ENCODE results near the gene DOCK10. TPM values are rescaled to one million over a fixed set of nuclear protein-coding genes. Genes with fewer than 3 reads are reported as not detected.
A peak's percentile ranks its signal among the peaks of the same experiment; 100 is the strongest.

The DOCK10 gene
- total RNA-seq, 2 donors from 2014 or later: 185 to 233 TPM

DNA sequence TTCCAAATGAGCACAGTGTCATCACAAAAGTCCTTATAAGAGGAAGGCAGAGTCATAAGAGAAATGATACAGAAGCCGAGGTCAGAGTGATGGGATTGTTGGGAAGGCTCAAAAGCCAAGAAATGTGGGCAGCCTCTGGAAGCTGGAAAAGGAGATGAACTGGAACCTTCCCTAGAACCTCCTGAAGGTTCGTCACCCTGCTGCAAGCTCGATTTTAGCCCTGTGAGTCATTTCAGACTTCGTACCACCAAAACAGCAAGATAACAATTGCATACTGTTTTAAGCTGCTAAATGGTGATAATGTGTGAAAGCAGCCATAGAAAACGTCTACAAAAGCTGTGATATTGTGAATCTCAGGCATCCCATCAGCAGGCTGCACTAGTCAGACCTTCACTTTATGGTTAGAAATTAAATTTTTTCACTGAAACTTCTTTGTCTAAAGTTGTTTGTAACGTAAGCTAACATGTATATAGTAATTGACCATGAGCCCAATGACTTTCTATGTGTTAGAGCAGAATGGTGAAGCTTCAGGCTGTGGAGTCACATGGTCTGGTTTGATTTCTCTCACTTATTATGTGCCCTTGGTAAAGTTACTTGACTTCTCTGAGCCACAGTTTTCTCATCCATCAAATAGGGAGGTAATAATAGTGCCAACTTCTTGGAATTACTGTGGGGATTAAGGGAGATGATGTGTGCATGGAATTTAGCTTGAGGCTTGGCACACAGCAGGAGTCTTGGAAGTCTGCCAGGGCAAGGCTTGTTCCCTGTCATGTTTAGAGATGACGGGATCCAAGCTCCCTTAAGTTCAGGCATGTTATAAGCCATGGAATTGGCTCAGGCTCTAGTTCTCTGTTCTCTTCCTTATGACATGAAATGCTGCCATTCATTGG, 194.1 kb downstream of the DOCK10 start:
- peaks cover 7% of the 10 kb centered on the region for H3K4me1 Mint-ChIP-seq
- H3K4me3 Mint-ChIP-seq: no peak overlapping the region
- peaks cover 10% of the 10 kb centered on the region for H3K36me3 Mint-ChIP-seq (ENCODE audit: low read depth)
- DNase-seq (no peak), ATAC-seq (no peak)
- H3K9me3 ChIP-seq (ENCODE audit: control insufficient read depth, low read length, poor library complexity, severe bottlenecking): no peaks in the 10 kb centered on the region
- no peak overlapping the region for H3K27ac Mint-ChIP-seq
- no peaks in the 10 kb centered on the region for H3K27me3 Mint-ChIP-seq

DNA sequence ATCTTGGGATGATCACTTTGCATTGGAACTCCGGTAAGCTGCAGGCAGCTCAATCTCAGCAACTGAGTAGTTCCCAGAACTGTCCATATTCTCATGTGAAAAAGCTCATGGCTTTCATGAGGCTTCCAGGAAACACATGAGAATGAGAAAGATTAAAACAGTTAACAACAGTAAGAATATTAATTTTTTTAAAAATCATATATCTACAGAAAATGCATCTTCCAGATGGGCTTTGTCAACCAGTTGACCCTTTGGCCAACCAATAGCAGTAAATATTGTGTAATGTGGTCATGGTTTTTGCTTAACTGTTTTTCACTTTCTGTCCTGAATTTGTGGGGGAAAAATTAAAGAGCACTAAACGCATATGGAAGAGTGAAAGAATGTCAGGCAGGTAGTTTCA, 194.9 kb downstream of the DOCK10 start:
- ATAC-seq (no peak), DNase-seq (no peak)
- H3K27me3 Mint-ChIP-seq: no peaks in the 10 kb centered on the region
- peaks cover 15% of the 10 kb centered on the region for H3K36me3 Mint-ChIP-seq (ENCODE audit: low read depth)
- H3K4me1 Mint-ChIP-seq: peaks cover 8% of the 10 kb centered on the region
- H3K4me3 Mint-ChIP-seq: no peak overlapping the region
- no peaks in the 10 kb centered on the region for H3K9me3 ChIP-seq (ENCODE audit: control insufficient read depth, low read length, poor library complexity, severe bottlenecking)
- no peak overlapping the region for H3K27ac Mint-ChIP-seq

DNA sequence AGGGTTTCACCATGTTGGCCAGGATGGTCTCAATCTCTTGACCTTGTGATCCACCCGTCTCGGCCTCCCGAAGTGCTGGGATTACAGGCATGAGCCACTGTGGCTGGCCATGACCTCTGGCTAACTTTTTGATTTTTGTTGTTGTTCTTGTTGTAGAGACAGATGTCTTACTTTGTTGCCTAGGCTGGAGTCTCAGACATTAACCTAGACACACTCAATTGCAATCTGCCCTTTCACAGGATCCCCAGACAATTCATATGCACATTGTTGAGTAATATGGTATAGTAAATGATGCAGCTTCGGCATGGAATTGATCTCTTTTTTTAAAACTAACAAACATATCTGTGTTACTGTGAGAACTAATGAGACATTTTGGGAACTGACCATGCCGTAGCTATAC, 195.6 kb downstream of the DOCK10 start:
- ATAC-seq (no peak), DNase-seq (no peak)
- peaks cover 8% of the 10 kb centered on the region for H3K4me1 Mint-ChIP-seq
- no peaks in the 10 kb centered on the region for H3K27me3 Mint-ChIP-seq
- H3K36me3 Mint-ChIP-seq (ENCODE audit: low read depth): peaks cover 18% of the 10 kb centered on the region
- no peaks in the 10 kb centered on the region for H3K9me3 ChIP-seq (ENCODE audit: control insufficient read depth, low read length, poor library complexity, severe bottlenecking)
- no peak overlapping the region for H3K27ac Mint-ChIP-seq
- no peak overlapping the region for H3K4me3 Mint-ChIP-seq

DNA sequence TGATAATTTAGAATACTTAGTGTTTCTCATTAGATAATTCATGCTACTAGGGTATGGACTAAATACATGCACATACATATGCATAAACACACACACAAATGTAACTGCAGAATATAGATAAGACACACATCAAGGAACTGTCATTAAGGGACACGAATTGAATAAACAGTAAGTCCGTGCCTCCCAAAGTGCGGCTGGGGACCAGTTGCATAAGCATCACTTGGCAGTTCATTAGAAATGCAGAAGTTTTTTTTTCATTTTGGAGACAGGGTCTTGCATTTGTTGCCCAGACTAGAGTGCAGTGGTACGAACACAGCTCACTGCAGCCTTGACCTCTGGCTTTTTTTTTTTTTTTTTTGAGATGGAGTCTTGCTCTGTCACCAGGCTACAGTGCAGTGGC, 196.1 kb downstream of the DOCK10 start:
- DNase-seq (no peak), ATAC-seq (no peak)
- peaks cover 8% of the 10 kb centered on the region for H3K4me1 Mint-ChIP-seq
- H3K27me3 Mint-ChIP-seq: no peaks in the 10 kb centered on the region
- H3K27ac Mint-ChIP-seq: peak overlapping the region; percentile 11
- H3K9me3 ChIP-seq (ENCODE audit: control insufficient read depth, low read length, poor library complexity, severe bottlenecking): no peaks in the 10 kb centered on the region
- H3K36me3 Mint-ChIP-seq (ENCODE audit: low read depth): peaks cover 18% of the 10 kb centered on the region
- no peak overlapping the region for H3K4me3 Mint-ChIP-seq

DNA sequence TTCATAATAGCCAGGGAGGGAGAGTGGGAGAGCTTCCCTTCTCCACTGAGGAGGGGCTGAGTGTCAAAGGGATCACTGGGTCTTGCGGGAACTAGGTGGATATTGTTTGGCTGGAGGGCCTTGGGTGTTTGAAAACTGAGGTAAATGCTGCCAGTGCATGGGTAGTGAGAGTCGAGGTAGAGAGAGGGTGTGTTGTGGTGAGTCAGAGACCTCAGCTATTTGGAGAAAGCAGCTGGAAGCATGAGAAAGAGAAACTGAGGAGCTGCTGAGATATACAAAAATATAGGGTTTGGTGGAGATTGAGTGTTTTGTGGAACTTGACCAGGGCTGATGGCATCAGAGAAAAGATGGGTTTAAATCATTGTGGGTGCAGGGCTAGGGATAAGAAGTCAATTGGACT, 199.1 kb downstream of the DOCK10 start:
- Mint-ChIP-seq H3K27ac (peak overlapping the region; percentile 67), H3K27me3 (no peaks in the 10 kb centered on the region), H3K36me3 (ENCODE audit: low read depth) (peaks cover 24% of the 10 kb centered on the region), H3K4me3 (no peak overlapping the region), H3K4me1 (peaks cover 6% of the 10 kb centered on the region)
- no peaks in the 10 kb centered on the region for H3K9me3 ChIP-seq (ENCODE audit: control insufficient read depth, low read length, poor library complexity, severe bottlenecking)
- no peak for DNase-seq
- ATAC-seq: no peak

DNA sequence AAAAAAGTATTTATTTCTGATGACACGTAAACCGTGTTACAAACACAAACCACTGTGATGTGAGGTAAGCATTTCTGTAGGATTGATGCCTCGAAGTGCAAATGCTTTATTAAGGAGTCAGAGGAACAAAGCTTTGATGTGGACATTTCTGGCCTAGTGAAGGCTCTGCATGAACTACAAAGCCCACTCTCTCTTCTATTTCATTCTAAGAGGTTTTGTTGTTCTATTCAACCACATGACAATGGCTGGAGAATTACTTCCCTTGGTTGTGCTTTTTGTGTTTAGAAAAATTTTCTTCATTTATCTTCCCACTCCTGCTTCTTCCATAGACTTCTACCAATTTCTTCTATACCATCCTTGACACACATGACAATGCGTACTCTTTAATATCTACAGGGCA, 200.4 kb downstream of the DOCK10 start:
- no peak for DNase-seq
- Mint-ChIP-seq H3K27me3 (no peaks in the 10 kb centered on the region), H3K4me1 (peaks cover 3% of the 10 kb centered on the region), H3K36me3 (ENCODE audit: low read depth) (peaks cover 20% of the 10 kb centered on the region), H3K4me3 (no peak overlapping the region), H3K27ac (no peak overlapping the region)
- ATAC-seq: no peak
- H3K9me3 ChIP-seq (ENCODE audit: control insufficient read depth, low read length, poor library complexity, severe bottlenecking): no peaks in the 10 kb centered on the region

DNA sequence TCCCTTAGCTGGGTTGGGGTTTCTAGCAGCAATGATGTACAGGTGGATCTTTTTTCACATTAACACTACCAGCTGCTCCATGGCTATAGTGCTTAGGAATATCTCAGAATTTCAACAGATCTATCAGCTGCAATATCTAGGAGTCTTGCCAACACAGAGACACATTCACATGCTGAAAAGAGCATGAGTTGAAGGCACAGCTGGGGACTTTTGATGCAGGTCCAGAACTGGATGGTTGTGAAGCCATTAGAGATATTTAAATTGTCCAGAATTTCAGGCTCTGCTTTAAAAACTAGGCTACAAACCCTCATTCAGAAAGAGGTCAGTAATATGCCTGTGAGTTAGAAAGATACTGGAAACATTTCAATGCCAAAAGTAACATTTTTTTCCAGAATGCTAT, 203.9 kb downstream of the DOCK10 start:
- H3K27me3 Mint-ChIP-seq: no peaks in the 10 kb centered on the region
- no peaks in the 10 kb centered on the region for H3K9me3 ChIP-seq (ENCODE audit: control insufficient read depth, low read length, poor library complexity, severe bottlenecking)
- no peak overlapping the region for H3K4me3 Mint-ChIP-seq
- peaks cover 5% of the 10 kb centered on the region for H3K4me1 Mint-ChIP-seq
- peaks cover 20% of the 10 kb centered on the region for H3K36me3 Mint-ChIP-seq (ENCODE audit: low read depth)
- ATAC-seq (no peak), DNase-seq (no peak)
- no peak overlapping the region for H3K27ac Mint-ChIP-seq

DNA sequence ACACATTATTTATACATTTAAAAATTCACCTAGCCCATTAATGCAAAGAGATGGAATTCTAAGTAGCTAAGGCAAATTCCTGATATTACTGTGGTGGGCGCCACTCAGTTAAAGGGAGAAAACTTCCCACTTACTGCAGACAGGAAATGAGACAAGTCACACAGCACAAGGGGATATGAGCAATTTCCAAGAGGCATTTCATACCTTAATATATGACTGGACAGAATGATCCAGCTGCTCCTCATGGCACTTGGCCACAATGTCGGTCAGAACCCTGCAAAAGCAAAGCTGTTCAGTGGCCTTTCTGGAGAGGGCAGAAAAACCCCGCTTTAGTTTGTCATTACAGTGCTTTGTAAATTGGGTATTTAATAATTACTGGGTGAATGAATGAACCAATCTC, 204.7 kb downstream of the DOCK10 start:
- no peak for ATAC-seq
- no peak for DNase-seq
- H3K36me3 Mint-ChIP-seq (ENCODE audit: low read depth): peaks cover 22% of the 10 kb centered on the region
- no peaks in the 10 kb centered on the region for H3K9me3 ChIP-seq (ENCODE audit: control insufficient read depth, low read length, poor library complexity, severe bottlenecking)
- H3K4me1 Mint-ChIP-seq: peaks cover 4% of the 10 kb centered on the region
- H3K27ac Mint-ChIP-seq: no peak overlapping the region
- no peaks in the 10 kb centered on the region for H3K27me3 Mint-ChIP-seq
- no peak overlapping the region for H3K4me3 Mint-ChIP-seq

DNA sequence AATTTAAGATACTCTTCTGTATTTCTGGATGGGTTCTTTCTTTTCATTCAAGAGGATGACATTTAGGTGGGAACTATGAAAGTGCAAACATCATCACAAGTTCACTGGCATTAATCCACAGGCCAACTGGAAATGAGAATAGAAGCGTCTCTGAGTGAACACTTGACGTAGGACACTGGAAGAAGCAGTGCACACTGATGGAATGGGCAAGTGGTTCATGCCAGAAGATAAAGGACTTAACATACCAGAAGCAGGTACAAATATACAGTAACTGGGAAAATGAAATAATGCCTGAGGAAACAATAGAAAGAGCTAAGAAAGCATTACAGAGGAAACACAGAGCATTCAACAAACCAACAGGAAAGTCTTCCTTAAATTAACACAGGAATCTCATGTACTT, 205.2 kb downstream of the DOCK10 start:
- Mint-ChIP-seq H3K27me3 (no peaks in the 10 kb centered on the region), H3K4me3 (no peak overlapping the region), H3K36me3 (ENCODE audit: low read depth) (peaks cover 23% of the 10 kb centered on the region), H3K27ac (no peak overlapping the region), H3K4me1 (peaks cover 4% of the 10 kb centered on the region)
- DNase-seq (no peak), ATAC-seq (no peak)
- no peaks in the 10 kb centered on the region for H3K9me3 ChIP-seq (ENCODE audit: control insufficient read depth, low read length, poor library complexity, severe bottlenecking)

DNA sequence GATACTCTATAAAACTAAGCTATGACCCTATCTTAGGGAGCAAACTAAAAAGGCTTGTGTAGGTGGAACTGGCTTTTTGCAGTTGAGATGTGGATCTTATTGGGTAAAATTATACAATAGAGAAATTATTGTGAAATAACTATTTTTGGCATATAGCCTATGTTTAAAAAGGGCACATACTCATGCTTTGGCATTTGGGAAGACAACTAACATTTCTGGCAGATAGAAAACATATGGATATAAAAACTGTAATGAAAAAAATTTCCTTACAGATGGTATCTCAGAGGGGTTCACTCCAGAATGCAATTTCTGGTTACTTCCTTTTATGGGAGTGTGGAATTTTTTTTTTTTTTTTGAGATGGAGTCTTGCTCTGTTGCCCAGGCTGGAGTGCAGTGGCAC, 206.0 kb downstream of the DOCK10 start:
- DNase-seq (no peak), ATAC-seq (no peak)
- Mint-ChIP-seq H3K36me3 (ENCODE audit: low read depth) (peaks cover 24% of the 10 kb centered on the region), H3K27ac (no peak overlapping the region), H3K4me1 (peaks cover 4% of the 10 kb centered on the region), H3K27me3 (no peaks in the 10 kb centered on the region), H3K4me3 (no peak overlapping the region)
- H3K9me3 ChIP-seq (ENCODE audit: control insufficient read depth, low read length, poor library complexity, severe bottlenecking): no peaks in the 10 kb centered on the region

DNA sequence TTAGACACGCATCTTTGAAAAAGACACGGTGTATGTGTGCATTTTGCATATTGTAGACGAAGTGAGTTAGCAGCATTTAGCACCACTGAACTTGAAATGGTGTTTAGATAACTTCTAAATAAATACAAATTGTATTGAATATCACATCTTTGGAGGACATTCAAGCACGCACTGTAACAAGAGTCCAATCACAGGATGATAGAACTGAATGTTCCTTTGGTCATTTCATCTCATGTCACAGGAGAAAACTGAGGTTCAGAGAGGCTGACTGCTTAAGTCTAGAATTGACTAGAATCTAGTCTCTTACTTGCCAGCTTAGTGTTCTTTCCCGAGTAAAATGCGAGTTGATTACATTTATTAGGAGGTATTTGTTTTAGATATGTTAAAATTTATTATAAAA, 206.9 kb downstream of the DOCK10 start:
- no peak for ATAC-seq
- Mint-ChIP-seq H3K36me3 (ENCODE audit: low read depth) (peaks cover 21% of the 10 kb centered on the region), H3K4me3 (no peak overlapping the region), H3K27me3 (no peaks in the 10 kb centered on the region), H3K4me1 (peaks cover 4% of the 10 kb centered on the region), H3K27ac (no peak overlapping the region)
- H3K9me3 ChIP-seq (ENCODE audit: control insufficient read depth, low read length, poor library complexity, severe bottlenecking): no peaks in the 10 kb centered on the region
- no peak for DNase-seq

DNA sequence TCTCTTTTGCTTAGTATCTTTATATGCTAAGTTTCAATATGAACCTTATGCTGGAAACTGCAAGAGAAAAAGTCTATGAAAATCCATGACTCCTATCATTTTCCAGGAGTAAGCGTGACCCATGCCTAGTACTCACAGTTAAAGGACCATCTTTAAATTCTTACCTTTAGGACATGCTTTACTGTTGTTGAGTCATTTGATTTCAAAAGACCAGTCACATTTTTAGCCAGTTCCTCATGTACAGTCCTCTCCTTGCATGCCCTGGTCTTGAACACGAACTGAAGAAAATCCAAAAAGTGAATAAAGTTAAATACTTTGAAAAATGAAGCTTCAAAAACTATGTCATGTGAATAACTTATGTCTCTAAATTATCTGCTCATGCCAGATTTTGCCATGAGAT, 208.3 kb downstream of the DOCK10 start:
- peak overlapping the region; percentile 82 for H3K27ac Mint-ChIP-seq
- peaks cover 16% of the 10 kb centered on the region for H3K36me3 Mint-ChIP-seq (ENCODE audit: low read depth)
- peaks cover 4% of the 10 kb centered on the region for H3K4me1 Mint-ChIP-seq
- no peak overlapping the region for H3K4me3 Mint-ChIP-seq
- no peaks in the 10 kb centered on the region for H3K9me3 ChIP-seq (ENCODE audit: control insufficient read depth, low read length, poor library complexity, severe bottlenecking)
- ATAC-seq: no peak
- H3K27me3 Mint-ChIP-seq: no peaks in the 10 kb centered on the region
- DNase-seq: no peak

DNA sequence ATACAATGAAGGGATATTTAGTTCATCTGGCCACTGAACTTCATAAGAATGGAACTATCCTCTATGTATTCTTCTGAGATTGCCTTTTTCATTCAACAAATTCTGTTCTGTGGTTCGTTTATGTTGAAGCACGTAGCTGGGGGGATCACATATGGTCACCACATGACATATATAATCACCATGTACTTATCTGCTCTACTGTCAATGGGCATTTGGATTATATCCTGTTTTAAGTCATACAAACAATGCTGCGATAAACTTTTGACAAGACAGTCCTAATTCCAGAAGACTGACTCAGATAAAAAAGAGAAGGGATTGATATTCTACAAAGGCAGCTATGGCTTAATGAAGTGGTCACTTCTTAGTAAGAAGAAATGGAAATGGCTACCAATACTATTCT, 210.1 kb downstream of the DOCK10 start:
- H3K4me1 Mint-ChIP-seq: peaks cover 4% of the 10 kb centered on the region
- H3K36me3 Mint-ChIP-seq (ENCODE audit: low read depth): peaks cover 18% of the 10 kb centered on the region
- H3K27ac Mint-ChIP-seq: peak overlapping the region; percentile 82
- H3K9me3 ChIP-seq (ENCODE audit: control insufficient read depth, low read length, poor library complexity, severe bottlenecking): no peaks in the 10 kb centered on the region
- no peak overlapping the region for H3K4me3 Mint-ChIP-seq
- no peak for DNase-seq
- H3K27me3 Mint-ChIP-seq: no peaks in the 10 kb centered on the region
- ATAC-seq: no peak

DNA sequence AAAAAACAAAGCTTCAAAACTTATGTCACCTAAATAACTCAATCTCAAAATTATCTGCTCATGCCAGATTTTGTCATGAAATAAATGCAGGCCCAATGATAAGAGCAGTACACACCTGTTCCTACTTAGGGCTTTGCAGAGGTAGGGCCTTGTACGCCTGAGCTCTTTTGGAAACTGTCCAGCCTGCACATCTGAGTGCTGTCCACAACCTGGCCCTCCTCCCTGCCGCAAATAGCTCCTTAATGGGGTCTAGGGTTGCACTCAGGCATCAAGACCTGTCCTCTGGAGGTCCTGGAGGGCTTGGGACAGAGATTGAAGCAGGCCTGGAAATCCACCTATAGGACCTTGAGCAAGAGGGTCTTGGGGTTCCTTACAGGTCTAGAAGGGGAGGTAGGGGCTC, 210.7 kb downstream of the DOCK10 start:
- Mint-ChIP-seq H3K27ac (peak overlapping the region; percentile 41), H3K4me1 (peaks cover 4% of the 10 kb centered on the region), H3K36me3 (ENCODE audit: low read depth) (peaks cover 20% of the 10 kb centered on the region), H3K27me3 (no peaks in the 10 kb centered on the region), H3K4me3 (no peak overlapping the region)
- no peaks in the 10 kb centered on the region for H3K9me3 ChIP-seq (ENCODE audit: control insufficient read depth, low read length, poor library complexity, severe bottlenecking)
- no peak for DNase-seq
- ATAC-seq: no peak

Measured in T-helper 17 cell (primary cell).